Adrenal gland (tissue), 12 donors: Measurements from ENCODE around the gene API5. TPM values are rescaled to one million over a fixed set of nuclear protein-coding genes. Genes with fewer than 3 reads are reported as not detected.

Experiments used
- DNase-seq, 7 donors: peaks; one replicate each; pipeline ENCODE4 v3.0.0-alpha.2; 2019 to 2020
- H3K27ac ChIP-seq, 5 donors: fragments of 200-600 bp; sonication (generic) in 4 of 5; 1 replicate in 3 of 5; 2 replicates in 2 of 5; pipeline versions ENCODE4 v1.5.1 to v1.8.0; 2016 to 2020; ENCODE audit warnings: mild to moderate bottlenecking in 1 of 5
- H3K27me3 ChIP-seq: fragments of 200-600 bp; 2 replicates; pipeline ENCODE4 v1.8.0; 2021
- H3K36me3 ChIP-seq, 2 donors: fragments of 200-600 bp; replicated peaks in 1 of 2; 1 replicate in 1 of 2; 2 replicates in 1 of 2; pipeline versions ENCODE4 v1.5.1 to v1.8.0; 2018 to 2022
- H3K4me1 ChIP-seq, 2 donors: fragments of 200-600 bp; replicated peaks in 1 of 2; 1 replicate in 1 of 2; 2 replicates in 1 of 2; pipeline versions ENCODE4 v1.5.1 to v1.8.0; 2018 to 2021
- H3K4me3 ChIP-seq, 4 donors: fragments of 200-600 bp; sonication (generic) in 3 of 4; one replicate each; pipeline ENCODE4 v1.5.1; 2016 to 2018
- H3K9me3 ChIP-seq, 3 donors: fragments of 200-600 bp; sonication (generic) in 1 of 3; replicated peaks in 1 of 3; 1 replicate in 2 of 3; 2 replicates in 1 of 3; pipeline versions ENCODE4 v1.5.1 to v1.8.0; 2016 to 2021
- POLR2A ChIP-seq, 2 donors: fragments of 450-650 bp; IDR thresholded peaks; one replicate each; pipeline ENCODE4 v1.6.1; 2017; ENCODE audit warnings: antibody characterized with exemption in 2 of 2, mild to moderate bottlenecking in 2 of 2, moderate library complexity in 1 of 2
- WGBS, 4 donors: extraction: QIAGEN DNeasy Blood & Tissue Kit in 2 of 4; methylation state at CpG; one replicate each; pipeline versions ENCODE4 v1.1.5 to v1.1.7; 2013 to 2017; 5-methylcytosine and 5-hydroxymethylcytosine counted together
- intact Hi-C, 2 donors: fragments of 100-400 bp; cut with DNase I; formaldehyde crosslinking; loops; one replicate each; pipeline versions ENCODE4 v1.14.1 to v1.15.0; 2022 to 2023
- polyA plus RNA-seq, 3 donors: library from polyadenylated mRNA; stranded (reverse); fragments of 200-250 nt in 2 of 3; fragments of 350-450 nt in 1 of 3; fragmentation: Illumina TruSeq in 1 of 3; extraction: RNeasy Lipid Tissue Mini Kit (QIAGEN cat#74804) in 1 of 3; gene quantifications; one replicate each; pipeline ENCODE4 v1.2.3, GENCODE V29; 2013 to 2014
- total RNA-seq, 9 donors: library from RNA; depleted of rRNA in 4 of 9; stranded (reverse); fragments of >200 nt in 4 of 9; fragments of 120-200 nt in 1 of 9; fragmentation: NEBNext Ultra II Directional in 1 of 9; extraction: Animal tissue kit (Norgen Biotek cat#: 25700) in 1 of 9; gene quantifications; one replicate each; pipeline versions ENCODE4 v1.1.0 to v1.2.4, GENCODE V29; 2013 to 2023
- TF ChIP-seq, protein P1 (sequence below), 6 experiments: fragments of 450-650 bp in 4 of 6; fragments of 200-600 bp in 2 of 6; sonication (generic) in 1 of 6; IDR thresholded peaks; 1 replicate in 5 of 6; 2 replicates in 1 of 6; pipeline versions ENCODE4 v1.5.1 to v1.8.0; 2016 to 2021; ENCODE audit warnings: antibody characterized with exemption in 6 of 6, mild to moderate bottlenecking in 2 of 6, moderate library complexity in 1 of 6
- donor health status: healthy with polysubstance abuse.
- donor health status: Bipolar disorder and iron deficiency.
- donor health status: DM: yes; HTN: yes; CAD: no.
- donor health status: DM: no; HTN: no; CAD: no.
- donor health status: DM: no; HTN: no; CAD: no.
- donor health status: DM: yes; HTN: yes; CAD: no.

Gene API5
- total and polyA plus RNA-seq, 12 donors, result 15.5 to 118 (median 63.8) TPM

GRCh38 chr11:43359422-43359818 lies 47.6 kb downstream of the API5 start:
- H3K27ac ChIP-seq, result peak overlapping the region; percentile 22 to 97 (median 83)
- no peaks in the 10 kb centered on the region for H3K9me3 ChIP-seq
- TF ChIP-seq POLR2A (IDR thresholded peaks at IDR 0.05), result no peak
- TF ChIP-seq, protein P1, sequence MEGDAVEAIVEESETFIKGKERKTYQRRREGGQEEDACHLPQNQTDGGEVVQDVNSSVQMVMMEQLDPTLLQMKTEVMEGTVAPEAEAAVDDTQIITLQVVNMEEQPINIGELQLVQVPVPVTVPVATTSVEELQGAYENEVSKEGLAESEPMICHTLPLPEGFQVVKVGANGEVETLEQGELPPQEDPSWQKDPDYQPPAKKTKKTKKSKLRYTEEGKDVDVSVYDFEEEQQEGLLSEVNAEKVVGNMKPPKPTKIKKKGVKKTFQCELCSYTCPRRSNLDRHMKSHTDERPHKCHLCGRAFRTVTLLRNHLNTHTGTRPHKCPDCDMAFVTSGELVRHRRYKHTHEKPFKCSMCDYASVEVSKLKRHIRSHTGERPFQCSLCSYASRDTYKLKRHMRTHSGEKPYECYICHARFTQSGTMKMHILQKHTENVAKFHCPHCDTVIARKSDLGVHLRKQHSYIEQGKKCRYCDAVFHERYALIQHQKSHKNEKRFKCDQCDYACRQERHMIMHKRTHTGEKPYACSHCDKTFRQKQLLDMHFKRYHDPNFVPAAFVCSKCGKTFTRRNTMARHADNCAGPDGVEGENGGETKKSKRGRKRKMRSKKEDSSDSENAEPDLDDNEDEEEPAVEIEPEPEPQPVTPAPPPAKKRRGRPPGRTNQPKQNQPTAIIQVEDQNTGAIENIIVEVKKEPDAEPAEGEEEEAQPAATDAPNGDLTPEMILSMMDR (IDR thresholded peaks at IDR 0.05), result no peak
- intact Hi-C loops, result no loop called here
- H3K36me3 ChIP-seq, result no peaks in the 10 kb centered on the region
- peak overlapping the region; percentile 73 to 95 (median 91) for H3K4me3 ChIP-seq
- H3K27me3 ChIP-seq, result no peaks in the 10 kb centered on the region
- WGBS, 4 donors, result 0 to 1% (median 0%) methylated on average over 6 to 14 of the region's 14 CpGs
- peaks cover 14 to 22% of the 10 kb centered on the region in 2 donors for H3K4me1 ChIP-seq
- DNase-seq, result peak in 2 of 7 donors; percentile 13 to 56

DNA sequence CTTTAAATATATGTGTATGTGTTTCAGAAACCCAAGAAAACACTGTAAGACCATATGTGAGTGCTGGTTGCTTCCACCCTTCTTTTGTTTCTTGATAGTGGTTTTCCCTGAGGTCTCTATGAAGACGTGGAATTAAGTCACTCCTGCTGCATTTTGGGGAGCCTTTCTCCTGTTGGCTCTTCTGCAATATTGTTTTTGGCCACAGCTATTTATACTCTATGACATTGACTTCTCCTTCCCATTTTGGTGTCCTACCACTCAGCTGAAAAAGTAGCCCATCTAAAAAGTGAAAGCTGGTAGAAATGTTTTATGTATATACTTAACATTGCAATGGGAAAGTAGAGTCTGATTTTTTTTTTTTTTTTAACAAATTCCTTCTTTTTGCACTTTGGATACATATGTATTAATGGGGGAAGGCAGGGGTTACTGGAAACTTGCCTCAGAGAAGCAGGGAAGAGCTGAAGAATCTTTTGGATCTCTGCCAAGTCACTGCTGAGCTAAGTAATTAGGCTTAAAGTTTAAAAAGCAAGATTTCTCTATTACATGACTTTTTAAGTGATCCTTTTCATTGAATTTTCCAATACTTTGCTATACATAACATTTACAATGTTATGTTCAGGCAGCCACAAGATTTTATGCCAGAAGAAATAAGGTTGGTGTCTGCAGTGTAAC lies 48.7 kb downstream of the API5 start:
- no peak overlapping the region for H3K27ac ChIP-seq
- no peaks in the 10 kb centered on the region for H3K9me3 ChIP-seq
- WGBS, 4 donors, result 42 to 47% (median 46%) methylated on average over 1 of the region's 1 CpG
- no peaks in the 10 kb centered on the region for H3K27me3 ChIP-seq
- intact Hi-C loops, result no loop called here
- H3K4me1 ChIP-seq, result peaks cover 14 to 22% of the 10 kb centered on the region in 2 donors
- H3K4me3 ChIP-seq, result peak overlapping the region in 1 of 4 donors; percentile 88
- no peaks in the 10 kb centered on the region for H3K36me3 ChIP-seq
- TF ChIP-seq POLR2A (IDR thresholded peaks at IDR 0.05), result no peak
- no peak for DNase-seq

- no peaks in the 10 kb centered on the region for H3K4me1 ChIP-seq
- no peaks in the 10 kb centered on the region for H3K27me3 ChIP-seq
- no peak overlapping the region for H3K4me3 ChIP-seq
- no peak for DNase-seq
- intact Hi-C loops, result no loop called here
- 86 to 90% (median 87%) methylated on average over 5 of the region's 5 CpGs for WGBS, 4 donors
- TF ChIP-seq POLR2A (IDR thresholded peaks at IDR 0.05), result no peak
- TF ChIP-seq, protein P1 (IDR thresholded peaks at IDR 0.05), result no peak
- H3K9me3 ChIP-seq, result no peaks in the 10 kb centered on the region
- H3K36me3 ChIP-seq, result no peaks in the 10 kb centered on the region
- H3K27ac ChIP-seq, result no peak overlapping the region
These were observed 54.9 kb downstream of the API5 start for GRCh38 chr11:43366677-43367076.

DNA sequence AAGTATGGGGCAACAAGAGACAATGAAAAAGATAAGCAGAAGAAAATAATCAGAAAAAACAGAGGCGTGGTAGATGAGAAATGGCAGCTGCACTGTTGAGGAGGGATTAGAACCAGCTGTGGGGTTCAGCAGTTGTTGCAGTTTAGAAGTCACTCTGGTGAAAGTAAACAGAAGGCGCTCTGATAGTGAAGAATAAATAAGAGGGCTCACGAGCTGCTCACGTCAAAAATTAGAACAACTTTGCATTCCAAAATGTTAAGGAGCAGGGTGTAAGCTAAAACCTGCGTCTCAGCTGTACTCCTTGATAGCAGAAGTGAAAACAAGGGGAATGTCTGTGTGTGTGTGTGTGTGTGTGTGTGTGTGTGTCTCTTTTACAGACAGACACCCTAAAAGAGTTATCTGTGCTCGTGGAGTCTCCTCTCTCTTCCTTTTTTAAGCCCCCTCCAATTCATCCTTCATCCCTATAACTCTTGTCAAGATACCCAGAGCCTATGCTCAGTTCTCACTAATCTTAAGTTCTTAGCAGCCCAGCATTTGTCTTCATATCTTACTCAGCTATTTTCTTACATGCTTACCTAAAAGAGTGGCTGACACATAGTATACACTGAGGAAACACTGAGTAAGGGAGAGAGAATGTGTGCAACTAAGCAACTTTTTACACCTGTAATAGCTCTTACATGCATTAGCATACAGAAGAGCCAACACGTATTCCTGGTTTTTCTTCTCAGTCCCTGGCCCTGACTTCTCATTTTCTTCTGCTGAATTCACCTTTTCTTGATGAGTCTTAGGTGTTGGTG lies 55.8 kb downstream of the API5 start:
- no peaks in the 10 kb centered on the region for H3K9me3 ChIP-seq
- no peaks in the 10 kb centered on the region for H3K4me1 ChIP-seq
- no peak overlapping the region for H3K4me3 ChIP-seq
- no peaks in the 10 kb centered on the region for H3K27me3 ChIP-seq
- intact Hi-C loops, result no loop called here
- WGBS, 4 donors, result 71 to 85% (median 83%) methylated on average over 7 of the region's 7 CpGs
- no peak for TF ChIP-seq POLR2A (IDR thresholded peaks at IDR 0.05)
- TF ChIP-seq, protein P1 (IDR thresholded peaks at IDR 0.05), result no peak
- H3K27ac ChIP-seq, result no peak overlapping the region
- H3K36me3 ChIP-seq, result no peaks in the 10 kb centered on the region
- no peak for DNase-seq
